ENCODE data around the gene TAS1R1. TPM values are rescaled to one million over a fixed set of nuclear protein-coding genes. Genes with fewer than 3 reads are reported as not detected.

The TAS1R1 gene
- total and polyA plus RNA-seq, 9 of the 15 experiments (the other 6 are each of a cell fraction or from before 2014, with no cell fraction given), result 0.06 TPM; not detected in 8

- no peak; a peak in 1 of 4 replicates for TF ChIP-seq TBL1XR1 (IDR thresholded peaks at IDR 0.05; ENCODE audit: low read length in 2 of 2)
- TF ChIP-seq MBD2 (IDR thresholded peaks at IDR 0.05; ENCODE audit: borderline replicate concordance, low read depth), result peak; percentile 78; the same call in 1 of the 2 replicates
- TF ChIP-seq CBFA2T3 (IDR thresholded peaks at IDR 0.05), result no peak
- TF ChIP-seq HDAC3 (IDR thresholded peaks at IDR 0.05; ENCODE audit: borderline replicate concordance, partially characterized antibody), result no peak
- TF ChIP-seq STAG1 (CRISPR knock-in tag; IDR thresholded peaks at IDR 0.05; ENCODE audit: borderline replicate concordance), result no peak
- peak; percentile 61; the same call in 1 of the 2 replicates for TF ChIP-seq MTA1 (IDR thresholded peaks at IDR 0.05; ENCODE audit: borderline replicate concordance)
- TF ChIP-seq HDAC1 (IDR thresholded peaks at IDR 0.05), result no peak
- TF ChIP-seq CHD7 (IDR thresholded peaks at IDR 0.05; ENCODE audit: low read depth, low read length), result no peak
- no peak for TF ChIP-seq U2AF2 (optimal IDR thresholded peaks at IDR 0.05; ENCODE audit: low read depth, low read length)
- no peak for TF ChIP-seq RBM22 (IDR thresholded peaks at IDR 0.05; ENCODE audit: low read depth, low read length, poor library complexity, severe bottlenecking)
- TF ChIP-seq UBTF (IDR thresholded peaks at IDR 0.05; ENCODE audit: borderline replicate concordance in 1 of 2, low read depth in 2 of 2, low read length in 2 of 2), result no peak
- TF ChIP-seq RFX7 (CRISPR knock-in tag; IDR thresholded peaks at IDR 0.05), result no peak
- peak; percentile 86 for TF ChIP-seq POLR2AphosphoS5 (IDR thresholded peaks at IDR 0.05; ENCODE audit: control insufficient read depth, insufficient read depth, low read depth, low read length)
- no peak for TF ChIP-seq RBM15 (IDR thresholded peaks at IDR 0.05; ENCODE audit: insufficient read depth, low read length)
These were observed 24.4 kb downstream of the TAS1R1 start, which contains the start of gene ZBTB48 (continued) for GRCh38 chr1:6579374-6580118.
